Mesendoderm (in vitro differentiated cells): ENCODE results near the gene LPIN1.

Experiments used
- DNase-seq: peaks from one replicate; pipeline ENCODE4 v3.0.0; 2013
- H2AK5ac ChIP-seq: 2 replicates; pipeline ENCODE4 v1.6.1; 2013; ENCODE audit warnings: low read length, inconsistent platforms
- H2BK120ac ChIP-seq: 2 replicates; pipeline ENCODE4 v1.6.1; 2013; ENCODE audit warnings: low read depth, mild to moderate bottlenecking, low read length, moderate library complexity, mixed read lengths
- H2BK15ac ChIP-seq: replicated peaks from 2 replicates; pipeline ENCODE4 v1.6.1; 2013; ENCODE audit warnings: low read depth, mild to moderate bottlenecking, moderate library complexity
- H2BK5ac ChIP-seq: 2 replicates; pipeline ENCODE4 v1.6.1; 2013; ENCODE audit warnings: low read length, inconsistent platforms
- H3K18ac ChIP-seq: 2 replicates; pipeline ENCODE4 v1.6.1; 2013; ENCODE audit warnings: mild to moderate bottlenecking, low read length, mixed read lengths
- H3K23ac ChIP-seq: one replicate; pipeline ENCODE4 v1.6.1; 2013; ENCODE audit warnings: low read length
- H3K27ac ChIP-seq: 2 replicates; pipeline ENCODE4 v1.5.1; 2013; ENCODE audit warnings: low read depth, mild to moderate bottlenecking, inconsistent platforms, low read length, moderate library complexity
- H3K27me3 ChIP-seq: 2 replicates; pipeline ENCODE4 v1.6.1; 2013; ENCODE audit warnings: low read length, control low read depth, mild to moderate bottlenecking, inconsistent platforms; ENCODE audit not compliant: insufficient read depth, poor library complexity
- H3K36me3 ChIP-seq: 2 replicates; pipeline ENCODE4 v1.6.1; 2013; ENCODE audit warnings: low read length, inconsistent platforms; ENCODE audit not compliant: control insufficient read depth, insufficient read depth
- H3K4ac ChIP-seq: one replicate; pipeline ENCODE4 v1.6.1; 2013; ENCODE audit warnings: low read depth, mild to moderate bottlenecking, low read length, moderate library complexity
- H3K4me1 ChIP-seq: 2 replicates; pipeline ENCODE4 v1.6.1; 2013; ENCODE audit warnings: low read depth, low read length, inconsistent platforms; ENCODE audit not compliant: control insufficient read depth
- H3K4me2 ChIP-seq: 2 replicates; pipeline ENCODE4 v1.6.1; 2013; ENCODE audit warnings: low read length
- H3K4me3 ChIP-seq: 2 replicates; pipeline ENCODE4 v1.5.1; 2013; ENCODE audit warnings: mild to moderate bottlenecking, low read length
- H3K56ac ChIP-seq: one replicate; pipeline ENCODE4 v1.6.1; 2013; ENCODE audit warnings: low read length
- H3K79me1 ChIP-seq: 2 replicates; pipeline ENCODE4 v1.6.1; 2013; ENCODE audit warnings: low read length, inconsistent platforms
- H3K79me2 ChIP-seq: 2 replicates; pipeline ENCODE4 v1.6.1; 2013; ENCODE audit warnings: mild to moderate bottlenecking, low read length; ENCODE audit not compliant: control insufficient read depth, insufficient read depth
- H3K9ac ChIP-seq: 2 replicates; pipeline ENCODE4 v1.6.1; 2013; ENCODE audit warnings: low read length, inconsistent platforms
- H4K5ac ChIP-seq: one replicate; pipeline ENCODE4 v1.6.1; 2013; ENCODE audit warnings: low read length
- H4K8ac ChIP-seq: one replicate; pipeline ENCODE4 v1.6.1; 2013; ENCODE audit warnings: low read depth, mild to moderate bottlenecking, control low read depth, low read length, moderate library complexity
- WGBS: extraction: QIAGEN DNeasy Blood & Tissue Kit; methylation state at CpG from one replicate; pipeline ENCODE4 v1.1.7; 2013; ENCODE audit warnings: low lambda C conversion rate, missing lambda C conversion rate; ENCODE audit not compliant: insufficient coverage; ENCODE audit errors: extremely low coverage; 5-methylcytosine and 5-hydroxymethylcytosine counted together

LPIN1 gene

DNA sequence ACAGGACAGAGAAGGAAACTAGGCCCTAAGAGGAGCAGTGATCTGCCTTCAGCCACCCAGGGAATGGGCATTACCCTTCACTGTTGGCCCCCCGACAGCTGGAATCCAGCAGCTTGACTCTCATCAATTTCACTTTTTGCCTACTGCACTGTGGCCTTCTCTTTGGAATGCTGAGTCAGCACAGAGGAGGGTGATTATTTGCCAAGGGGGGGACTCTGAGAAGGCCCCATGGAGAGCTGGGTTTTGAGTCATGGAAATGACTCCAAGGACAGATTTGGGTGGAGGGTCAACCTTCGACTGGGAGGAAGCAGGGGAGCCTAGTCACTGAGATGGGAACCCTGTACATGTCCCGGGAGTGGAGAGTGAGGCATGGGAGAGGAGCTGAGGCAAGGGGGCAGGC lies 38.3 kb upstream of the LPIN1 start:
- Histone ChIP-seq H2BK5ac (no peak overlapping the region), H4K5ac (no peak overlapping the region), H3K18ac (no peak overlapping the region), H3K4me1 (peaks cover 2% of the 10 kb centered on the region), H3K23ac (no peak overlapping the region), H2BK15ac (no peak overlapping the region), H4K8ac (no peak overlapping the region), H3K27me3 (no peaks in the 10 kb centered on the region), H3K27ac (no peak overlapping the region), H3K56ac (no peak overlapping the region), H3K9ac (no peak overlapping the region), H3K4me2 (no peak overlapping the region), H3K36me3 (no peaks in the 10 kb centered on the region), H3K4me3 (no peak overlapping the region), H2BK120ac (no peak overlapping the region), H3K4ac (no peak overlapping the region), H3K79me2 (no peaks in the 10 kb centered on the region), H3K79me1 (no peaks in the 10 kb centered on the region), H2AK5ac (no peak overlapping the region)
- WGBS, result no CpG with 5 or more reads among the region's 3 CpGs
- no peak for DNase-seq

DNA sequence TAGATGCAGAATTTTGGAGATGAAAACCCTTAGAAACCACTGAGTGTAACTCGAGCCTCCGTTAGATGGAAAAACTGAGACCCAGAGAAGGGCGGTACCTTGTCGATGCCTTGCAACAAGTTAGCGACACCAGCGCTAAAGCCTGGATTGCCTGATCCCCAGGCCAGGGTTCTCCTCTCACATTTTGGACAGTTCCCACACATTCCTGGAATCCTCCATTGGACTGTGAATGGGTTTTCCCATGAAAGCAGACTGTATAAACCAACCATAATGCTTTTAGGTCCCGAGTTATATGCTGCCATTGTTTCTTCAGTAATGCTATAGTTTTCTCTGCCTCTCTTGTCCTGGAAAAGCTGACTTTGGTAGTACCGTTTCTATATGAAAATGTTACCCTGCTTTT lies 37.1 kb upstream of the LPIN1 start:
- Histone ChIP-seq H3K4me2 (no peak overlapping the region), H3K79me2 (no peaks in the 10 kb centered on the region), H2BK5ac (no peak overlapping the region), H3K18ac (no peak overlapping the region), H2BK15ac (no peak overlapping the region), H3K36me3 (no peaks in the 10 kb centered on the region), H3K4me1 (peaks cover 2% of the 10 kb centered on the region), H3K4me3 (no peak overlapping the region), H3K4ac (no peak overlapping the region), H3K56ac (no peak overlapping the region), H4K8ac (no peak overlapping the region), H3K27ac (no peak overlapping the region), H4K5ac (no peak overlapping the region), H2BK120ac (no peak overlapping the region), H3K9ac (no peak overlapping the region), H3K79me1 (no peaks in the 10 kb centered on the region), H3K23ac (no peak overlapping the region), H2AK5ac (no peak overlapping the region), H3K27me3 (no peaks in the 10 kb centered on the region)
- DNase-seq, result no peak
- WGBS, result no CpG with 5 or more reads among the region's 8 CpGs

DNA sequence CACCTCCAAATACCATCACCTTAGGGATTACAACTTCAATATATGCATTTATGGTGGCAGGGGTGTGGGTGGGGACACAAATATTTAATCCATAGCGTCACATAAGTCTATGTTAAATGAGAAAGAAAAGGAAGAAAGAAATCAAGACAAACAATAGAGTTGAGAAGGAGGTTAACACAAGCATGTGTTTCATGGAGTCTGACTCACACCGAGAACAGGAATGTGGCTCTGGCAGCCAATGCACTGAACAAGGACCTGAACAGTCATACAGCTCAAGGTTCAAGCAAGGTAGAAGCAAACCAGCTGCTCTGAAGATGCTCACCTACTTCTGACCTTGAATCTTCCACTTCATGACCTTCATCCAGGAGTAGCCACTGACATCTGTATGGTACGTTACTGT lies 36.2 kb upstream of the LPIN1 start:
- no peak overlapping the region for H3K23ac ChIP-seq
- peaks cover 2% of the 10 kb centered on the region for H3K4me1 ChIP-seq
- WGBS, result no CpG with 5 or more reads among the region's 3 CpGs
- H3K18ac ChIP-seq, result no peak overlapping the region
- no peaks in the 10 kb centered on the region for H3K79me2 ChIP-seq
- H3K79me1 ChIP-seq, result no peaks in the 10 kb centered on the region
- H2BK5ac ChIP-seq, result no peak overlapping the region
- no peaks in the 10 kb centered on the region for H3K27me3 ChIP-seq
- no peak overlapping the region for H3K4me3 ChIP-seq
- H3K36me3 ChIP-seq, result no peaks in the 10 kb centered on the region
- no peak overlapping the region for H3K4ac ChIP-seq
- no peak overlapping the region for H2AK5ac ChIP-seq
- H4K5ac ChIP-seq, result no peak overlapping the region
- no peak overlapping the region for H3K27ac ChIP-seq
- no peak overlapping the region for H2BK120ac ChIP-seq
- H2BK15ac ChIP-seq, result no peak overlapping the region
- no peak overlapping the region for H3K4me2 ChIP-seq
- no peak overlapping the region for H3K56ac ChIP-seq
- no peak overlapping the region for H3K9ac ChIP-seq
- DNase-seq, result no peak
- H4K8ac ChIP-seq, result no peak overlapping the region

DNA sequence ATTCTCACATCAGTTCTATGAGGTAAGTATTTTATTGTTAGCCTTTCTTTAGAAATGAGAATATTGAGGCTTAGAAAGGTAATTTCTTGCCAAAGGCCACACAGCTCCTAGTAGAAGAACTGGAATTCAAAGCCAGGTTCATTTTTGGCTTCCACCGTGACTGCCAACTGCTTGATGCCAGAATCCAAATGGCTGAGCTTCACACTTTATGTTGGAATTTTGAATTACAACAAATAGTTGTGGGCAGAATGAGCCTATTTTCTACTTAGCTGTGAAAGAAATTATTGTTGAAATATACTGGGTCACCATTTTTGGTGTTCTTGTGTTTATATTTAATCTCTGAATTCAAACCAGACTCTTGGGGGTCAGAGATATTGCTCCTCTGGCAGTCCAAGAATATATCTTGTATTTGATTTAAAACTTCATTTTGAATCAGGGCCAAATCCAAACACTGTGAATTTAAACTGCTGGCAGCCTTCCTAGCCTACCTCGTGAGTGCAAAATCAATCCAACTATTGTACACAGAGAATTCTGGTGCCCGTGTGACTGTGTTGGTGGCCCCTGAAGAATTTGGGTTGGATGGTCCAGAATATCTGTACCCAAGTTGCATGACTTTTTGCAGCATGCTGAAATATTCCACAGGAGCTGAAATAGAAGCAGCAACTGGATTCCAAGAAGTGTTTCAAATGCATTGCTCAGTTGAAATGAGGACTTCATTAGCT lies 35.6 kb upstream of the LPIN1 start:
- no peak overlapping the region for H3K18ac ChIP-seq
- H3K79me1 ChIP-seq, result no peaks in the 10 kb centered on the region
- no peak overlapping the region for H3K56ac ChIP-seq
- no peak overlapping the region for H3K9ac ChIP-seq
- H4K8ac ChIP-seq, result no peak overlapping the region
- no peak overlapping the region for H3K4me2 ChIP-seq
- no CpG with 5 or more reads among the region's 3 CpGs for WGBS
- no peaks in the 10 kb centered on the region for H3K27me3 ChIP-seq
- no peaks in the 10 kb centered on the region for H3K36me3 ChIP-seq
- no peak overlapping the region for H3K4me3 ChIP-seq
- H3K4me1 ChIP-seq, result peaks cover 2% of the 10 kb centered on the region
- no peak for DNase-seq
- no peak overlapping the region for H3K27ac ChIP-seq
- no peak overlapping the region for H2BK15ac ChIP-seq
- H3K4ac ChIP-seq, result no peak overlapping the region
- H4K5ac ChIP-seq, result no peak overlapping the region
- no peak overlapping the region for H2BK5ac ChIP-seq
- H3K79me2 ChIP-seq, result no peaks in the 10 kb centered on the region
- no peak overlapping the region for H2AK5ac ChIP-seq
- H2BK120ac ChIP-seq, result no peak overlapping the region
- H3K23ac ChIP-seq, result no peak overlapping the region

DNA sequence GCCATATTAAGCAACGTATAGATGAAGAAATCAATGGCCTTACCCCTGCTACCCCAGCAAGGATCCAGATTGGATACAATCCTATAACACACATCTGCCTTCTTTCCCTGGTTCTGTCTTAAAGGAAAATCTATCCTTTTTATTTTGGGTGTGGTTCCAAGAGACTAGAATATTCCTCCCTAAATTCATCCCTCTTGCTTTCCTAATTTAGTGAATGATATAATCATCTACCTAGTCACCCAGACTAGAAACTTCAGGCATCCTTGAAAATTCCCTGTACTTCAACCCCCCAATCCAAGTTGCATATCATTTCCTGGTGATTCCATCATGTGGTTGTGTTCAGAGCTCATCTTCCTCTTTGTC lies 35.1 kb upstream of the LPIN1 start:
- Histone ChIP-seq H3K4me3 (no peak overlapping the region), H3K56ac (no peak overlapping the region), H3K18ac (no peak overlapping the region), H4K8ac (no peak overlapping the region), H2BK5ac (no peak overlapping the region), H3K9ac (no peak overlapping the region), H3K4ac (no peak overlapping the region), H4K5ac (no peak overlapping the region), H3K4me1 (peaks cover 2% of the 10 kb centered on the region), H3K79me1 (no peaks in the 10 kb centered on the region), H3K36me3 (no peaks in the 10 kb centered on the region), H2AK5ac (no peak overlapping the region), H3K4me2 (no peak overlapping the region), H2BK120ac (no peak overlapping the region), H3K79me2 (no peaks in the 10 kb centered on the region), H3K27ac (no peak overlapping the region), H3K23ac (no peak overlapping the region), H3K27me3 (no peaks in the 10 kb centered on the region), H2BK15ac (no peak overlapping the region)
- no CpG with 5 or more reads among the region's 1 CpG for WGBS
- DNase-seq, result no peak

DNA sequence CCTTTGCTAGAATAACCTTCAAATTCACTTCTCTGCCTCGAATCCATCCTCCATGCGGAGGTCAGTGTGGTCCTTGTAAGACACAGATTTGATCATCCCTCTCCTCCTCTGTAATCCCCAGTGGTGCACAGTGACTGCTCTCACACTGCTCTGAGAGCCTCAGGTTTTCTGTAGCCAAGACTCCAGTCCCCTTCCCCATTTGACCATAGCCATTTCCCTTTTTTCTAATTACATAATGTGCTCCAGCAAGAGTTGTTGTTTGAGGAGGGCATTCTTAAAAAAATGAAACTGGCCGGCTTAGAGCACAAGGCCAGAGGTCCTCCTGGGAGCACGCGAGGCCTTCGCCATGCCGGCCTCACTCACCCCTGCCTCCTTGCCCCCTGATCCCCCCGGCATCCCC lies 34.7 kb upstream of the LPIN1 start:
- Histone ChIP-seq H2BK120ac (no peak overlapping the region), H3K4me1 (peaks cover 2% of the 10 kb centered on the region), H3K4me3 (no peak overlapping the region), H3K4me2 (no peak overlapping the region), H2BK15ac (no peak overlapping the region), H4K5ac (no peak overlapping the region), H2BK5ac (no peak overlapping the region), H3K23ac (no peak overlapping the region), H3K18ac (no peak overlapping the region), H3K79me1 (no peaks in the 10 kb centered on the region), H3K9ac (no peak overlapping the region), H3K79me2 (no peaks in the 10 kb centered on the region), H2AK5ac (no peak overlapping the region), H4K8ac (no peak overlapping the region), H3K27ac (no peak overlapping the region), H3K36me3 (no peaks in the 10 kb centered on the region), H3K56ac (no peak overlapping the region), H3K27me3 (no peaks in the 10 kb centered on the region), H3K4ac (no peak overlapping the region)
- DNase-seq, result no peak
- WGBS, result no CpG with 5 or more reads among the region's 8 CpGs
